Raji (cell line): Measurements from ENCODE around the gene DNAH8.

Experiments
- POLR2A ChIP-seq: IDR thresholded peaks from 2 replicates; pipeline ENCODE4 v1.6.1; 2011; ENCODE audit warnings: low read depth, low read length, control low read depth; ENCODE audit not compliant: insufficient read depth

The DNAH8 gene

GRCh38 chr6:38976801-38977500 lies 261.8 kb downstream of the DNAH8 start:
- no peak for TF ChIP-seq POLR2A

GRCh38 chr6:38978139-38978704 lies 263.1 kb downstream of the DNAH8 start:
- TF ChIP-seq POLR2A: no peak

- TF ChIP-seq POLR2A: no peak
Observed at GRCh38 chr6:38982470-38982869, 267.4 kb downstream of the DNAH8 start.

GRCh38 chr6:38984723-38985122 lies 269.6 kb downstream of the DNAH8 start:
- TF ChIP-seq POLR2A: no peak

GRCh38 chr6:38985839-38986238 lies 270.7 kb downstream of the DNAH8 start:
- TF ChIP-seq POLR2A: no peak

GRCh38 chr6:38987503-38987902 lies 272.4 kb downstream of the DNAH8 start:
- TF ChIP-seq POLR2A: no peak

- no peak for TF ChIP-seq POLR2A
Observed at GRCh38 chr6:38988736-38989449, 273.8 kb downstream of the DNAH8 start.

- TF ChIP-seq POLR2A: no peak
Observed at GRCh38 chr6:38990475-38990874, 275.4 kb downstream of the DNAH8 start.

GRCh38 chr6:38996676-38997075 lies 281.6 kb downstream of the DNAH8 start:
- TF ChIP-seq POLR2A: no peak

- TF ChIP-seq POLR2A: no peak
Observed at GRCh38 chr6:38997128-38997761, 282.1 kb downstream of the DNAH8 start.

- no peak for TF ChIP-seq POLR2A
Observed at GRCh38 chr6:39003072-39003471, 288.0 kb downstream of the DNAH8 start.

GRCh38 chr6:39003492-39003891 lies 288.4 kb downstream of the DNAH8 start:
- TF ChIP-seq POLR2A: no peak

- no peak for TF ChIP-seq POLR2A
Observed at GRCh38 chr6:39004801-39005200, 289.7 kb downstream of the DNAH8 start.

- TF ChIP-seq POLR2A: no peak
Observed at GRCh38 chr6:39005774-39006173, 290.7 kb downstream of the DNAH8 start.

- no peak for TF ChIP-seq POLR2A
Observed at GRCh38 chr6:39007575-39007974, 292.5 kb downstream of the DNAH8 start.

- TF ChIP-seq POLR2A: no peak
Observed at GRCh38 chr6:39008737-39009136, 293.6 kb downstream of the DNAH8 start.
